ENCODE measurements around the gene RAB3C. TPM values are rescaled to one million over a fixed set of nuclear protein-coding genes. Genes with fewer than 3 reads are reported as not detected.
A peak's percentile ranks its signal among the peaks of the same experiment; 100 is the strongest.
"Not testable (repeated sequence)": the region's sequence is repeated elsewhere in the genome, so short reads cannot be mapped to it uniquely, and the experiment has no call there.

Gene RAB3C
- total RNA-seq (1 to 10 TPM in 1 of 10 donors, under 1 TPM in 9; 0.08 to 4.9 (median 0.37) TPM), polyA plus RNA-seq (1 to 10 TPM in 1 of 2 donors, under 1 TPM in 1; 0.22 to 1.4 TPM)
- long read RNA-seq, donor 1 = 0 reads
- long read RNA-seq, donor 2, partial matches to known transcripts = 0 of 1 reads
- long read RNA-seq, donor 2, other reads (novel, unspliced or antisense) = 1 of 1 reads
- long read RNA-seq, donor 3 = 0 reads

GRCh38 chr5:58582803-58583491 lies at the start of gene RAB3C:
RAB3C (plus strand) TSS chr5:58583075; CDS start chr5:58583209, 134 bp downstream.
- Histone ChIP-seq H3K4me3 (peak within 1 kb of the TSS; percentile 30 to 65 (median 60)), H3K4me1 (peaks cover 0 to 18% (median 12%) of the 10 kb centered on the region in 9 donors), H3K27ac (peak within 1 kb of the TSS in 1 of 10 donors; percentile 13), H3K9me3 (no peaks in the 10 kb centered on the region), H3K27me3 (peaks cover 0 to 77% (median 38%) of the 10 kb centered on the region in 7 donors), H3K36me3 (no peaks in the 10 kb centered on the region)
- intact Hi-C loops (cut with DNase I) = no loop called here
- WGBS, 2 donors = 1% methylated on average over 43 of the region's 43 CpGs
- DNase-seq (peak; percentile 85 to 90), ATAC-seq (peak; percentile 100)
- TF ChIP-seq CTCF (IDR thresholded peaks at IDR 0.05) = peak in 2 of 9 donors; percentile 9 to 15

- 90 to 91% methylated on average over 9 of the region's 9 CpGs for WGBS, 2 donors
- H3K27ac ChIP-seq, H3K4me3 ChIP-seq, ATAC-seq, H3K27me3 ChIP-seq, DNase-seq, H3K36me3 ChIP-seq: not testable (repeated sequence)
- Histone ChIP-seq H3K4me1 (peaks cover 0 to 37% (median 0%) of the 10 kb centered on the region in 9 donors), H3K9me3 (peaks cover 0 to 22% (median 0%) of the 10 kb centered on the region in 11 donors)
- intact Hi-C loops (cut with DNase I) = loop anchor here in 1 of 10 donors (2.0 kb wide), 1 partner anchor 25 kb away; no protein-coding TSS in a partner anchor
Observed at GRCh38 chr5:58541935-58542334, 40.9 kb upstream of the RAB3C start.

GRCh38 chr5:58542709-58543108 lies 40.2 kb upstream of the RAB3C start:
- TF ChIP-seq CTCF (IDR thresholded peaks at IDR 0.05) = no peak
- ATAC-seq = no peak
- Histone ChIP-seq H3K4me3 (no peak overlapping the region), H3K9me3 (peaks cover 0 to 18% (median 0%) of the 10 kb centered on the region in 11 donors), H3K27me3 (no peaks in the 10 kb centered on the region), H3K36me3 (no peaks in the 10 kb centered on the region), H3K4me1 (peaks cover 0 to 37% (median 0%) of the 10 kb centered on the region in 9 donors), H3K27ac (no peak overlapping the region)
- intact Hi-C loops (cut with DNase I) = loop anchor here in 1 of 10 donors (2.0 kb wide), 1 partner anchor 24 kb away; no protein-coding TSS in a partner anchor
- DNase-seq = no peak
- 91 to 92% methylated on average over 1 of the region's 1 CpG for WGBS, 2 donors

GRCh38 chr5:58543723-58544122 lies 39.2 kb upstream of the RAB3C start:
- H3K36me3 ChIP-seq = no peaks in the 10 kb centered on the region
- intact Hi-C loops (cut with DNase I) = loop anchor here in 1 of 10 donors (2.0 kb wide), 1 partner anchor 23 kb away; no protein-coding TSS in a partner anchor
- peaks cover 0 to 18% (median 0%) of the 10 kb centered on the region in 11 donors for H3K9me3 ChIP-seq
- TF ChIP-seq CTCF (IDR thresholded peaks at IDR 0.05) = no peak
- H3K4me3 ChIP-seq = no peak overlapping the region
- H3K27ac ChIP-seq = peak overlapping the region in 1 of 10 donors; percentile 80
- WGBS, 2 donors = 86% methylated on average over 2 of the region's 2 CpGs
- no peaks in the 10 kb centered on the region for H3K27me3 ChIP-seq
- ATAC-seq = no peak
- DNase-seq = no peak
- H3K4me1 ChIP-seq = peaks cover 0 to 37% (median 0%) of the 10 kb centered on the region in 9 donors

Data from heart right ventricle (tissue), 16 donors.